Amygdala (tissue), 56 donors: ENCODE results near the gene LAX1.

Source experiments
- DNase-seq, 56 donors: peaks; one replicate each; lab custom pipeline; 2025; lab: John Stamatoyannopoulos, UW

LAX1 gene

DNA sequence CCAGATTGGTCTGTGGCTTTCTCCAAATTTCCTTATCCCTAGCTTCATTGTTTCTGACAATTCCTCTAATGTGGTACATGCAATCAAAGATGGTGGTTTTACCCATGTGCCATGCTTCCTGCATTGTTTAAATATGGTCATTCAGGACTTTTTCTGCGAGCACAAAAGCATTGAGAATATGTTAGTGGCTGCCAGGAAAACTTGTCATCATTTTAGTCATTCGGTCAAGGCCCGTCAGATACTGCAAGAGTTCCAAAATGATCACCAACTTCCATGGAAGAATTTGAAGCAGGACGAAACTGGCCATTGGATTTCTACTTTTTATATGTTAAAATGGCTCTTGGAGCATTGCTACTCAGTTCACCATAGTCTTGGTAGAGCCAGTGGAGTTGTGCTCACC lies 34.2 kb downstream of the LAX1 start:
- DNase-seq, result no peak

DNA sequence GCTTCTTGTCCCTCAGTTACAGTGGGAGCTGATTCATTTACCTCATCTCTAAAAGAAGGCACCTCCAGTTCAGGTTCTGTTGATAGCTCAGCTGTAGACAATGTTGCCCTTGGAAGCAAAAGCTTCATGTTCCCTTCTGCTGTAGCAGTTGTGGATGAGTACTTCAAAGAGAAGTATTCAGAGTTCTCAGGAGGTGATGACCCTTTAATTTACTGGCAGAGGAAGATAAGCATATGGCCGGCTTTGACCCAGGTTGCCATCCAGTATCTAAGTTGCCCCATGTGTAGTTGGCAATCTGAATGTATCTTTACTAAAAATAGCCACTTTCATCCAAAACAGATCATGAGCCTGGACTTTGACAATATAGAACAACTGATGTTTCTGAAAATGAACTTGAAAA lies 35.0 kb downstream of the LAX1 start:
- DNase-seq, result no peak

DNA sequence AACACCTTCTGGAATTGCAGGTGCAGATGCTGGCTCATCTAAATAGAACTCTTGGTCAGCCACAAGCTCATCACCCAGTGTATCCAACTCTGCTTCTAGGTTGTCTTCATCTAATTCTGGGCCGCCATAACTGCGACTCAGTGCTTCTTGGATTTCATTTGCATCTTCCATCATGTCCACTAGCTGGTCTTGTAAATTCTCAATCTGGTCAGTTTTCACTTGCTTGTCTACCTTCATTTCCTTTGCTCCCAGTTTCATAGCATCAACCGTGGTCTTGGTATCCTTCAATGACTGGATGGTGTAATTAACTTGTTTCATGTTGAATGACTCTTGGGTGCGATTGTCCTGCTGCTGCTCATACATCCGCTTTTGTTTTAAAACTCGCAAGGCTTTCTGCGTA lies 40.7 kb downstream of the LAX1 start:
- no peak for DNase-seq

DNA sequence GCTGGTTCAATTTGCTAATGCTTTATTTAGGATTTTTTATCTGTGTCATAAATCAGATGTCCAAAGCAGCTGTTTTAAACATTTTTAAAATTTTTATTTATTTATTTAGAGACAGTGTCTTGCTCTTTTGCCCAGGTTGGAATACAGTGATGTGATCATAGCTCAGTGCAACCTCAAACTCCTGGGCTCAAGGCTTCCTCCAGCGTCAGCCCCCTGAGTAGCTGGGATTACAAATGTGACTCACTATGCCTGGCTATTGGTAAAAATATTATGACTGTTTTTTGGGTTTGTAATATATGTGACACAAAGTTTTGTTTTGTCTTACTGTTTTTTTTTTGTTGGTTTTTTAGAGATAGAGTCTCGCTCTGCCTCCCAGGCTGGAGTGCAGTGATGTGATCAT lies 42.2 kb downstream of the LAX1 start:
- DNase-seq, result no peak

DNA sequence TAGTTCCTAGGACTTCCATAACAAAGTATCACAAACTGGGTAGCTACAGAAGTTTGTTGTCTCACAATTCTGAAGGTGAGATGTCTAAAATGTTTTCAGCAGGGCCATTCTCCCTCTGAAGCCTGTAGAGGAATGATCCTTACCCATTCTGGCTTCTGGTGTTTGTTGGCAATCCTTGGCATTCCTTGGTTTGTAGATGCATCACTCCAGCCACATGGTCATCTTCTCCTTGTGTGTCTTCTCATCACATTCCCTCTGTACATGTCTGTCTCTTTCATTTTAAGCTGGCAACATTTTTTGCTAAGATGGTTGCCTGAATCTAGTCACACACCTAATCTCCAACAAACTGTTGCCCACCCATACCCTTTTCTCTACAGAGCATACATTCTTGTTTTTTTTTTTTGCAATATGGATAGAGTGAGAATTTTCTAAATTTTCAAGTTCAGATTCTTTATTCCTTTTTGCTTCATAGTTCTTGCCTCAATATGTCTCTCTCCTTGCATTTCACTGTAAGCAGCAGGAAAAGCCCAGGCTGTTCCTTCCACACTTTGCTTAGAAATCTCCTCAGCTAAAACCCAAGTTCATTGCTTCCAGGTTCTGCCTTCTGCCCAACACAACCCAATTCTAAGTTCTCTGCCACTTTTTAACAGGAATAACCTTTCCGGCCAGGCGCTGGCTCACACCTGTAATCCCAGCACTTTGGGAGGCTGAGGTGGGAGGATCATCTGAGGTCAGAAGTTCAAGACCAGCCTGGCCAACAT lies 48.8 kb downstream of the LAX1 start:
- DNase-seq, result no peak

DNA sequence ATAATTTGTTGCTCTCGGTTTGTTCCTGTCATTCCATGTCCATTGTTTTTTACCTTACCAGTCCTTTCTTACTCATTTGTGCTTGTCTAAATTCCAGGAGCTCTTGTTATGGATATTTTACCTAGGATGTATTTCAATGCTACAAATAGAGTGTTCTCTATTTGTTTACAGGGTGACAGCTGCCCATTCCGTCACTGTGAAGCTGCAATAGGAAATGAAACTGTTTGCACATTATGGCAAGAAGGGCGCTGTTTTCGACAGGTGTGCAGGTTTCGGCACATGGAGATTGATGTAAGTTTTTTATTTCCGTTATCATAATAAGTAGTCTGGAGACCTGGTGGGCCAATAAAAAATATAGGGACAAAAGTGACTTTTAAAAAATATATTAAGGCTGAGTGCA lies 53.4 kb downstream of the LAX1 start:
- DNase-seq, result no peak

GRCh38 chr1:203823306-203823705 lies 58.3 kb downstream of the LAX1 start:
- no peak for DNase-seq
